ENCODE data around the gene TIGD4.

GRCh38 chr4:152724494-152724893, 55.0 kb downstream of the TIGD4 start:
- no peak for TF ChIP-seq CTCF (conservative IDR thresholded peaks at IDR 0.05; ENCODE audit: low read depth, low read length)
- no peak for TF ChIP-seq EZH2 (IDR thresholded peaks at IDR 0.05; ENCODE audit: borderline replicate concordance, low read depth, low read length, poor library complexity, severe bottlenecking)

Data from A673 (cell line).